Ovary (tissue), 3 donors: ENCODE measurements around the gene FTO.

Source experiments
- CTCF ChIP-seq, 3 donors: fragments of 450-650 bp in 2 of 3; fragments of 200-600 bp in 1 of 3; IDR thresholded peaks; one replicate each; pipeline versions ENCODE4 v1.5.1 to v1.8.0; 2016 to 2022; ENCODE audit warnings: antibody characterized with exemption in 3 of 3, mild to moderate bottlenecking in 1 of 3
- EP300 ChIP-seq: sonication (generic); formaldehyde crosslinking; IDR thresholded peaks from one replicate; pipeline ENCODE4 v1.6.1; 2017; ENCODE audit warnings: antibody characterized with exemption
- donor health status: DM: no; HTN: no; CAD: no.

GRCh38 chr16:54067322-54068065 lies 363.5 kb downstream of the FTO start:
- TF ChIP-seq EP300 (no peak), CTCF (IDR thresholded peaks at IDR 0.05) (no peak)
